GM10266 (cell line): ENCODE measurements around the gene SEMA4D.

Source experiments
- DNase-seq: peaks from one replicate; pipeline ENCODE4 v3.0.0; 2012; ENCODE audit errors: extremely low spot score
- TF ChIP-seq, protein P1 (sequence below): IDR thresholded peaks from 2 replicates; pipeline ENCODE4 v1.5.1; 2012; ENCODE audit warnings: mild to moderate bottlenecking, low read depth; ENCODE audit not compliant: control insufficient read depth, insufficient read depth; ENCODE audit errors: missing control alignments

The SEMA4D gene

DNA sequence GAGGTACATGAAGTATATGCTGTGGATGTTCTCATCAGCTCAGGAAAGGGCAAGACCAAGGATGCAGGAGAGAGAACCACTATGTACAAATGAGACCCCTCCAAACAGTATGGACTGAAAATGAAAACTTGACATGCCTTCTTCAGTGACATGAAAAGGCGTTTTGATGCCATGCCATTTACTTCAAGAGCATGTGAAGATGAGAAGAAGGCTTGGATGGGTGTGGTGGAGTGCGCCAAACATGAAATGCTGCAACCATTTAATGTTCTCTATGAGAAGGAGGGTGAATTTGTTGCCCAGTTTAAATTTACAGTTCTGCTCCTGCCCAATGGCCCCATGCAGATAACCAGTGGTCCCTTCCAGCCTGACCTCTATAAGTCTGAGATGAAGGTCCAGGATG lies 47.7 kb downstream of the SEMA4D start:
- TF ChIP-seq, protein P1, sequence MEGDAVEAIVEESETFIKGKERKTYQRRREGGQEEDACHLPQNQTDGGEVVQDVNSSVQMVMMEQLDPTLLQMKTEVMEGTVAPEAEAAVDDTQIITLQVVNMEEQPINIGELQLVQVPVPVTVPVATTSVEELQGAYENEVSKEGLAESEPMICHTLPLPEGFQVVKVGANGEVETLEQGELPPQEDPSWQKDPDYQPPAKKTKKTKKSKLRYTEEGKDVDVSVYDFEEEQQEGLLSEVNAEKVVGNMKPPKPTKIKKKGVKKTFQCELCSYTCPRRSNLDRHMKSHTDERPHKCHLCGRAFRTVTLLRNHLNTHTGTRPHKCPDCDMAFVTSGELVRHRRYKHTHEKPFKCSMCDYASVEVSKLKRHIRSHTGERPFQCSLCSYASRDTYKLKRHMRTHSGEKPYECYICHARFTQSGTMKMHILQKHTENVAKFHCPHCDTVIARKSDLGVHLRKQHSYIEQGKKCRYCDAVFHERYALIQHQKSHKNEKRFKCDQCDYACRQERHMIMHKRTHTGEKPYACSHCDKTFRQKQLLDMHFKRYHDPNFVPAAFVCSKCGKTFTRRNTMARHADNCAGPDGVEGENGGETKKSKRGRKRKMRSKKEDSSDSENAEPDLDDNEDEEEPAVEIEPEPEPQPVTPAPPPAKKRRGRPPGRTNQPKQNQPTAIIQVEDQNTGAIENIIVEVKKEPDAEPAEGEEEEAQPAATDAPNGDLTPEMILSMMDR, result no peak

DNA sequence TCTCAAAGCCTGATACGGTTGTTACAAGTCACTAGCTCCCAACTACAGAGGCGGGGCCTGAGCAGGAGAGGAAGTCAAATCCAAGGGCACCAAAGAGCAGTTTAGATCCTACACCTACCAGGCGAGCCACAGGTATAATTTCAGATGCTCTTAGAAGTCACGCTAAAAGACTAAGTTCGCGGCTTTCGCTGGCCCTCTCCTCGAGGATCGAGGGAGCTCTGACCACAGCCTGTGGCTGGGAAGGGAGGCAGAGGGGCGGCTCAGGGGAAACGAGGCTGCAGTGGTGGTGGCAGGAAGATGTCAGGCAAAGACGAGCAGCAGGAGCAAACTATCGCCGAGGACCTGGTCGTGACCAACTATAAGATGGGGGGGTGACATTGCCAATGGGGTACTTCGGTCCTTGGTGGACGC lies 48.6 kb downstream of the SEMA4D start:
- TF ChIP-seq, protein P1, result no peak
- DNase-seq, result no peak

More for the DNA sequence above, 47.7 kb downstream of the SEMA4D start:
- DNase-seq, result no peak

DNA sequence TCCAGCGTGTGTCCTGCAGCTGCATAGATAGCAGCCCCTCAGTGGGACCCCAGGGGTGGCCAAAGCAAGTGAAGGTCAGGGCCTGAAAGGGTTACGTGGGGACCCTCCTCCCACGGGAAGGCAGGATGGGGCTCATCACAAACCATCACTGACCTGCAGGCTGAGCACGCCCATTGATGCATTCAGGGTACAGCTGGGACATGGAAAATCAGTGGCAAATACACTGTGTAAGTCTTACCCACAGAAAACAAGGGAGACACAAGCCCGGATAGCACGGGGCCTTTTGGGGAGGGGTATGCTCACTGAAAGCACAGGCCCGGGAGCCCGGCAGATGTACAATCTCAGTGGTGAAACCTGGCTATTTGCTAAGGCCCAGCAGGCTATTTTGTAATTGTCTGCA lies 49.1 kb downstream of the SEMA4D start:
- no peak for DNase-seq
- TF ChIP-seq, protein P1, result no peak

DNA sequence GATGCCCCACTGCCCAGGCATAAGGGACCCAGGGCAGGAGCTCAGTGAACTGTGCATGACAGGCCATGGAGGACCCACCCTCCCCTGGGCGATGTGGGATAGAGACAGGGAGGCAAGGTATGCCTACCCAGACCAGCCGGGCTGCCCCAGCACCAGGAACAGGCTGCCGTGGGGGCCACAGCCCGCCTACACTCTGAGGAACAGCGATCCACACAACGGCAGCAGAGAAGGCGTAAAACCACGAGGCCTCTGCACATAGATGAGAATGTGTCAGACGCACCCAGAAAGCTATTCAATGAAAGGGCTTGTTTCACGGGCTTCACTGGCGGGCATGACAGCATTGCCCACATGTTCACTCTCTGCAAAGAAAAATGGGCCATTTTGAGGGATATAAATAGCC lies 49.5 kb downstream of the SEMA4D start:
- TF ChIP-seq, protein P1, result no peak
- peak; percentile 69 for DNase-seq

DNA sequence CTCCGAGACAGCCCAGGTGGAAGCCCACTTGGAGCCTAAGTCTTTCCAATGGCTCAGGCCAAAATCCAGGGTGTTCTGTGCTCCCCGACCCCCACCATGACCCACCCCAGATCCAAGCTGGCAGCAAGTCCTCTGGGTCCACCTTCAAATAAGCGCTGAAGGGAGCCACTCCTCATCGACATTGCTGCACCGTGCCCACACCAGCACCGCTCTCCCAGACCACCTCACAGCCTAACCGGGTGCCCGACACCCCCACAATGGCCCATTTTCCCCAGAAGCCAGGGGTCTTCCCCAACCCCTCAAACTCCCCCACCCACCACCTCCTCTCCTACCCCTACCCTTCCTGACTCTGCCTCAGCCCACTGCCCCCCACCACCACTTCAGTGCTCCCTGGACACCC lies 50.5 kb downstream of the SEMA4D start:
- TF ChIP-seq, protein P1, result no peak
- DNase-seq, result no peak

DNA sequence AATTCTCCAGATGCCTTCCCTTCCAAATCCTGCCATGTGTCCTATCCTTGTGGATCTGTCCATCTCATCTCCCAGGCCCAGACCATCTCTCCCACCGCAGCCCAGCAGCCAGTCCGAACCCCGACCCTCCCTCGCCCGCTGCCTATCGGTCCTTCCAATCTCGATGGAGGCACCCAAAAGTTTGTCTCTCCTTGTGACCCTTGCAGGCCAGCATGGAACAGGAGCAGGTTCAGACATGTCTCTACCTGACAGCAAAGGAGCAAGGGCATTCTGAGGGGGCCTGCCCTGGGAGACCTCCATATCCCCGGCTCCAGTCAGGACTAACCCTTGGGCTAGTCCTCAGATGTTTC lies 51.0 kb downstream of the SEMA4D start:
- DNase-seq, result no peak
- TF ChIP-seq, protein P1, result no peak

DNA sequence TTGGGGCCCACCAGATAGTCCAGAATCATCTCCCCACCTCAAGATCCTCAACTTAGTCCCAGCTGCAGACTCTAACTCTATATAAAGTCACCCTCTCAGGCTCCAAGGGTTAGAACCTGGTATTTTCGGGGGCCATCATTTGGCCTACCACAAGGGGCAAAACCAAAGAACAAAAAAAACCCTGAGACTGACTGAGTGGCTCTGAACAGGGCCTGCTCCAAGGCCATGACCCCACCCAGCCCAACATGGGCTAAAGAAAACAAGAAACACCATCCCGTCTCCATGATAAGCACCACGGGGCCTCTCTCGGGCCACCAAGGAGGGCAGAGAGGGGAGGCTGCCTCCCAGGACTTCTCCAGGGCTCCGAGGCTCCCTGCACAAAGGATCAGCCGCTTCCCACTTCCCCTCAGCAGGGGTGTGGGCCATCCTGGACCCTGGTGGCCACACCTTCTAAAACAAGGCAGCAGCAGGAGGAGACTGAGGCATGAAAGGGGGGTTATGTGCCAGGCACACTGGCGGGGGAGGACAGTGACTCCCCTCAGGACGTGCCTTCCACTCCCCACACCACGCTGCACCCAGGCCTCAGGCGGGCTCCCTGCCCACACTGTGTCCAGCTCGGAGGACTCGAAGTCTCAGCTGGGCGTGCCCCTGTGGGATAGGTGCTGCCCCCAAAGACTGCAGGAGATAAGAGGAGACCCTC lies 51.5 kb downstream of the SEMA4D start:
- no peak for DNase-seq
- TF ChIP-seq, protein P1, result no peak
